DND-41 (cell line): ENCODE data around the gene METTL25B.

Experiments
- ATAC-seq: fragments of 200-7000 bp; cut with Tn5 transposase; 3 replicates; pipeline ENCODE4 v1.9.1; 2021; ENCODE audit warnings: low read depth; ENCODE audit not compliant: insufficient read depth
- DNase-seq: peaks from one replicate; pipeline ENCODE4 v3.0.0-alpha.2; 2020
- H2AFZ ChIP-seq: 2 replicates; pipeline ENCODE4 v1.6.0; 2012; ENCODE audit warnings: low read depth, low read length
- H3K27ac ChIP-seq: 2 replicates; pipeline ENCODE4 v1.5.1; 2012; ENCODE audit warnings: low read length, inconsistent platforms
- H3K27me3 ChIP-seq: fragments of 200-600 bp; sonication (generic); 2 replicates; pipeline ENCODE4 v1.6.0; 2012; ENCODE audit warnings: low read length, mild to moderate bottlenecking, inconsistent platforms; ENCODE audit not compliant: insufficient read depth, poor library complexity
- H3K36me3 ChIP-seq: 2 replicates; pipeline ENCODE4 v1.5.1; 2012; ENCODE audit warnings: low read length, inconsistent platforms; ENCODE audit not compliant: insufficient read depth
- H3K4me1 ChIP-seq: 2 replicates; pipeline ENCODE4 v1.5.1; 2012; ENCODE audit warnings: mild to moderate bottlenecking, low read length; ENCODE audit not compliant: insufficient read depth
- H3K4me2 ChIP-seq: 2 replicates; pipeline ENCODE4 v1.6.0; 2012; ENCODE audit warnings: mild to moderate bottlenecking, moderate library complexity, low read length, inconsistent platforms; ENCODE audit not compliant: insufficient read depth
- H3K4me3 ChIP-seq, 2 experiments: fragments of 200-600 bp in 1 of 2; shearing (Covaris generic) in 1 of 2; 2 replicates each; pipeline ENCODE4 v1.5.1; 2012 to 2016; ENCODE audit warnings: inconsistent platforms in 2 of 2, low read length in 2 of 2, mild to moderate bottlenecking in 2 of 2, low read depth in 1 of 2, moderate library complexity in 1 of 2
- H3K79me2 ChIP-seq: 2 replicates; pipeline ENCODE4 v1.6.0; 2012; ENCODE audit warnings: low read length, inconsistent platforms; ENCODE audit not compliant: insufficient read depth
- H3K9ac ChIP-seq: 2 replicates; pipeline ENCODE4 v1.6.0; 2012; ENCODE audit warnings: low read depth, mild to moderate bottlenecking, inconsistent platforms, low read length, moderate library complexity
- H3K9me3 ChIP-seq: 2 replicates; pipeline ENCODE4 v1.5.1; 2012; ENCODE audit warnings: low read length, moderate library complexity, mild to moderate bottlenecking, inconsistent platforms; ENCODE audit not compliant: insufficient read depth, severe bottlenecking
- H4K20me1 ChIP-seq: 2 replicates; pipeline ENCODE4 v1.6.0; 2012; ENCODE audit warnings: low read length; ENCODE audit not compliant: insufficient read depth
- CTCF ChIP-seq: IDR thresholded peaks from 2 replicates; pipeline ENCODE4 v1.5.1; 2012; ENCODE audit warnings: borderline replicate concordance, low read length, moderate library complexity, mild to moderate bottlenecking; ENCODE audit not compliant: poor library complexity, severe bottlenecking; ENCODE audit errors: extremely low read depth
- EZH2 ChIP-seq: IDR thresholded peaks from 3 replicates; pipeline ENCODE4 v1.6.1; 2012; ENCODE audit warnings: borderline replicate concordance, low read depth, mild to moderate bottlenecking, moderate library complexity, low read length, inconsistent platforms; ENCODE audit not compliant: severe bottlenecking

Gene METTL25B

DNA sequence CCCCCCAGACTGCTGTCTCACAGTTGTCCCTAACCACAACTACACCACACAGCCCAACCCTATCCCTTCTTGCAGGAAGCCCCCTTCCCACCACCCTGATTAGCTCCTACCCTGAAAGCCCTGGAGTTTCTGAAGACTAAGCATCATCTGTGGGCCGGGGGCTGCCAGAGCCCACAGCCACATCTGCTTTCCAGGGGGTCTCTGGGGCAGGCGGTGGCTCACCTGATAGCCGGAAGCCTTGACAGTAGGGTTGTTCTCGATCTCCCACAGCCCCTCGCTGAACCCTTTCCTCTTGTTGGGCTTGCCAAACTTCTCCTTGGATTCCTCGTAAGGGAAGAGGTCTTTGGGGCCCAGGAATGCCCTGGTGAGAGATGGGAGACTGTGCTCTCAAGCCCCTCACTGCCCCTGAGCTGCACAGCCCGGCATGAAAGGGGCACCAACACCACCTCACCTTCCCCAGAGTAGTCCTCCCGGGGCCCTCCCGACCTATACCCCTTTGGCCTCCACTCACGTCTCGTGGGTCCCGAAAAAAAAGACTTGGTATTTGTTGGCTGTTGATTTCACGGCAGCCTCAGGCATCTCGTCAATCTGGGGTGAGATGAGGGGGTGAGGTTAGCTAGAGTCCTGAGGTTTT, 16.6 kb downstream of the METTL25B start:
- no peak for DNase-seq
- H3K9ac ChIP-seq: no peak overlapping the region
- ATAC-seq: no peak
- H3K9me3 ChIP-seq: no peaks in the 10 kb centered on the region
- peaks cover 72% of the 10 kb centered on the region for H3K36me3 ChIP-seq
- H3K4me1 ChIP-seq: peaks cover 65% of the 10 kb centered on the region
- no peak overlapping the region for H2AFZ ChIP-seq
- H3K4me2 ChIP-seq: no peak overlapping the region
- H3K27me3 ChIP-seq: no peaks in the 10 kb centered on the region
- H3K79me2 ChIP-seq: peaks cover 70% of the 10 kb centered on the region
- TF ChIP-seq EZH2 (no peak), CTCF (no peak)
- no peak overlapping the region for H3K27ac ChIP-seq
- no peak overlapping the region for H3K4me3 ChIP-seq
- peaks cover 51% of the 10 kb centered on the region for H4K20me1 ChIP-seq

GRCh38 chr1:156745881-156746280, 17.6 kb downstream of the METTL25B start:
- no peak for TF ChIP-seq CTCF
- TF ChIP-seq EZH2: no peak
- ATAC-seq: no peak
- H3K36me3 ChIP-seq: peaks cover 73% of the 10 kb centered on the region
- H3K4me1 ChIP-seq: peaks cover 66% of the 10 kb centered on the region
- H3K79me2 ChIP-seq: peaks cover 70% of the 10 kb centered on the region
- no peak overlapping the region for H3K9ac ChIP-seq
- no peak for DNase-seq
- H3K4me3 ChIP-seq: no peak overlapping the region
- H2AFZ ChIP-seq: no peak overlapping the region
- H3K4me2 ChIP-seq: peak overlapping the region; percentile 34; the same call in 1 of the 2 replicates
- no peaks in the 10 kb centered on the region for H3K9me3 ChIP-seq
- H4K20me1 ChIP-seq: peaks cover 56% of the 10 kb centered on the region
- H3K27me3 ChIP-seq: no peaks in the 10 kb centered on the region
- H3K27ac ChIP-seq: no peak overlapping the region

GRCh38 chr1:156746406-156746727, 18.1 kb downstream of the METTL25B start:
- Histone ChIP-seq H3K4me2 (peak overlapping the region; percentile 34; the same call in 1 of the 2 replicates), H3K4me1 (peaks cover 64% of the 10 kb centered on the region), H3K36me3 (peaks cover 73% of the 10 kb centered on the region), H3K79me2 (peaks cover 75% of the 10 kb centered on the region), H3K4me3 (no peak overlapping the region), H3K9me3 (no peaks in the 10 kb centered on the region), H3K27me3 (no peaks in the 10 kb centered on the region), H3K9ac (no peak overlapping the region), H4K20me1 (peaks cover 56% of the 10 kb centered on the region), H2AFZ (no peak overlapping the region), H3K27ac (no peak overlapping the region)
- TF ChIP-seq EZH2: no peak
- TF ChIP-seq CTCF: no peak
- ATAC-seq (no peak), DNase-seq (no peak)
